Measurements from ENCODE around the gene GDF10.

The GDF10 gene

DNA sequence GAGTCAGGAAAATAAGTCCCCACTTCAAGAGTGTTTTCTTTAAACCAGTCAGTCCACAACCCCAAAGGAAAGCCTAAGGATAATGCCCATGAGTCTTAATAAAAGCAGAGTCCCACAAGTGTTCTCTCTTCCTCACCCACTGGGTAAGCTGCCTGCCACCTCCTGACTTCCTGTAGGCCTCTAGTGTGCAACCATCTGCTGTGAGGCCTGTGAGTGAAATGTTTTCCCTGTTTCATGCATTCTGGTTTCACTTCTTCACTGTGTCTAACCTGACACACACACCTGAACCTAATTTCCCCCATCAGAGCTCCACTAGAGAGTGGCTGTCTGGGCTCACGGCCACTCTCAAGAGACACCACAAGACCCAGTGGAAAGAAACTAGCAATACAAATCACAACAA lies 38.9 kb upstream of the GDF10 start:
- peaks cover 18% of the 10 kb centered on the region for H3K4me1 ChIP-seq (ENCODE audit: low read length)
- H3K27ac ChIP-seq (ENCODE audit: low read length), result no peak overlapping the region; the same call in 1 of the 2 replicates
- H2AFZ ChIP-seq (ENCODE audit: low read length), result no peak overlapping the region
- no peak overlapping the region for H3K9ac ChIP-seq (ENCODE audit: low read length)
- no peaks in the 10 kb centered on the region for H3K9me3 ChIP-seq (replicated peaks; ENCODE audit: insufficient read depth, low read length)
- H3K4me3 ChIP-seq (ENCODE audit: low read length), result no peak overlapping the region
- H3K9me2 ChIP-seq (replicated peaks; ENCODE audit: insufficient read depth, low read length), result no peaks in the 10 kb centered on the region
- no peaks in the 10 kb centered on the region for H4K20me1 ChIP-seq (ENCODE audit: insufficient read depth, low read length)
- peak; percentile 85 for DNase-seq
- H3K27me3 ChIP-seq (replicated peaks; ENCODE audit: insufficient read depth, low read length), result no peaks in the 10 kb centered on the region
- TF ChIP-seq, protein P1, sequence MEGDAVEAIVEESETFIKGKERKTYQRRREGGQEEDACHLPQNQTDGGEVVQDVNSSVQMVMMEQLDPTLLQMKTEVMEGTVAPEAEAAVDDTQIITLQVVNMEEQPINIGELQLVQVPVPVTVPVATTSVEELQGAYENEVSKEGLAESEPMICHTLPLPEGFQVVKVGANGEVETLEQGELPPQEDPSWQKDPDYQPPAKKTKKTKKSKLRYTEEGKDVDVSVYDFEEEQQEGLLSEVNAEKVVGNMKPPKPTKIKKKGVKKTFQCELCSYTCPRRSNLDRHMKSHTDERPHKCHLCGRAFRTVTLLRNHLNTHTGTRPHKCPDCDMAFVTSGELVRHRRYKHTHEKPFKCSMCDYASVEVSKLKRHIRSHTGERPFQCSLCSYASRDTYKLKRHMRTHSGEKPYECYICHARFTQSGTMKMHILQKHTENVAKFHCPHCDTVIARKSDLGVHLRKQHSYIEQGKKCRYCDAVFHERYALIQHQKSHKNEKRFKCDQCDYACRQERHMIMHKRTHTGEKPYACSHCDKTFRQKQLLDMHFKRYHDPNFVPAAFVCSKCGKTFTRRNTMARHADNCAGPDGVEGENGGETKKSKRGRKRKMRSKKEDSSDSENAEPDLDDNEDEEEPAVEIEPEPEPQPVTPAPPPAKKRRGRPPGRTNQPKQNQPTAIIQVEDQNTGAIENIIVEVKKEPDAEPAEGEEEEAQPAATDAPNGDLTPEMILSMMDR (IDR thresholded peaks at IDR 0.05; ENCODE audit: low read length), result no peak
- TF ChIP-seq EZH2phosphoT487 (IDR thresholded peaks at IDR 0.05; ENCODE audit: low read length), result no peak
- no peak for TF ChIP-seq EZH2 (optimal IDR thresholded peaks at IDR 0.05; ENCODE audit: low read depth, low read length)
- H3K4me2 ChIP-seq (ENCODE audit: low read depth, low read length), result peak overlapping the region; percentile 22; the same call in 1 of the 2 replicates
- no peaks in the 10 kb centered on the region; the same call in 1 of the 2 replicates for H3F3A ChIP-seq (ENCODE audit: insufficient read depth, low read length)
- no peaks in the 10 kb centered on the region for H3K79me2 ChIP-seq (ENCODE audit: low read length)
- H3K36me3 ChIP-seq (replicated peaks; ENCODE audit: insufficient read depth, low read length), result no peaks in the 10 kb centered on the region

DNA sequence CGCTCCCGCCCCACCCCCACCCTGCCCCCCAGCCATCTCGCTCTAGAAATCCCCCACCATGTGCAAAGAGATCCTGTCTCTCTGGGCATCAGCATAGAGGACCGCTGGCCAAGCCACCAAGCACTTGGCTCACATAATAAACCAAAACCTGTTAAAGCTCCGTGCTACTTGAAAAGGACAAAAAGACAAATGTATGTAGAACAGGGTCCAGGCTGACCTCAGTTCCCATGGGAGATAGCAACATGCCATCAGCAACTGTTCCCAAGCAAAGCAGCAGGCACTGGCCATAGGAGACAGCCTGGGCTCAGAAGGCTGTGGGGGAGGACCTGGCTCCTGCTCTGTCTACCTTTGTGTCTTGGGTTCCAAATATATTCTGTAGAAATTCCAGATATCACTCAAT lies 38.4 kb upstream of the GDF10 start:
- H3K9me3 ChIP-seq (replicated peaks; ENCODE audit: insufficient read depth, low read length), result no peaks in the 10 kb centered on the region
- H3K27ac ChIP-seq (ENCODE audit: low read length), result no peak overlapping the region
- no peak overlapping the region for H2AFZ ChIP-seq (ENCODE audit: low read length)
- H4K20me1 ChIP-seq (ENCODE audit: insufficient read depth, low read length), result no peaks in the 10 kb centered on the region
- no peaks in the 10 kb centered on the region for H3K36me3 ChIP-seq (replicated peaks; ENCODE audit: insufficient read depth, low read length)
- H3K9ac ChIP-seq (ENCODE audit: low read length), result no peak overlapping the region
- no peaks in the 10 kb centered on the region; the same call in 1 of the 2 replicates for H3F3A ChIP-seq (ENCODE audit: insufficient read depth, low read length)
- no peak overlapping the region for H3K4me3 ChIP-seq (ENCODE audit: low read length)
- H3K9me2 ChIP-seq (replicated peaks; ENCODE audit: insufficient read depth, low read length), result no peaks in the 10 kb centered on the region
- H3K4me2 ChIP-seq (ENCODE audit: low read depth, low read length), result peak overlapping the region; percentile 31; the same call in 1 of the 2 replicates
- H3K79me2 ChIP-seq (ENCODE audit: low read length), result no peaks in the 10 kb centered on the region
- DNase-seq, result no peak
- no peaks in the 10 kb centered on the region for H3K27me3 ChIP-seq (replicated peaks; ENCODE audit: insufficient read depth, low read length)
- H3K4me1 ChIP-seq (ENCODE audit: low read length), result peaks cover 18% of the 10 kb centered on the region
- no peak for TF ChIP-seq EZH2 (optimal IDR thresholded peaks at IDR 0.05; ENCODE audit: low read depth, low read length)
- TF ChIP-seq, protein P1 (IDR thresholded peaks at IDR 0.05; ENCODE audit: low read length), result no peak
- no peak for TF ChIP-seq EZH2phosphoT487 (IDR thresholded peaks at IDR 0.05; ENCODE audit: low read length)

DNA sequence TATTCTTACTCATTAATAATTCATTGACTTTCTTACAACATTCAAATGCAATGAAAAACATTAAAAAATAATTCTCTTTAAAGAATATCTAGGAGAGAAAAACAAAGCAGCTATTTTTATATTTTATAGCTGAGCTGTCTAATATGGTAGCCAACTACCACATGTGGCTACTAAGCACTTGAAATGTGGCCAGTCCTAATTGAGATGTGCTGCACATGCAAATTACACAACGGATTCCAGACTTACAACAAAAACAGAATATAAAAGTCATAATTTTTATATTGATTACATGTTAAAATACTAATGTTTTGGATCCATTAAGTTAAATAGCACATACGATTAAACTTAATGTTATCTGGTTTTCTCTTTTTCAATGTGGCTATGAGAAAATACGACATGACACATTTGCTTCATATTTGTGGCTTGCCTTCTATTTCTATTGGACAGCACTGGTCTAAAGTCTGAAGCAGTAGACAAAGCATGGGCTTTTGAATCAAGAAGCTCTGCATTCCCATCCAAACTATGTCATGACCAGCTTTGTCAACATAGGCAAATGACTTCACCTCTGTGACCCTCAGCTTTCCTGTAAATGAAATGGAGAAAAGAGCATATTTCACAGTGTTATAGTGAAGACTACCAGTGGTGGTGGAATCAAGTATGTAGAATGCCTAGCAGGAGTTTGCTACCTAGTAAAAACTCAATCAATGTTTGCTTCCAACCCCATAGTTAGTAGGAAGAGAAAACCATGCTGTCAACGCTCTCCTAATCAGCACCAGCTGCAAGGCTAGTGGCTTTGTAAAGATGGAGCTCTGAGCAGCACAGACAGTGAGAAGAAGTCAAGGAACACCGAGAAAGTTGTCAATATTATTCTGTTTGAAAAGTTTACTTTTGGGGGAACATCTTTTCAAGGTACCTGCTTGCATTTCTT lies 37.1 kb upstream of the GDF10 start:
- Histone ChIP-seq H3K9me3 (replicated peaks; ENCODE audit: insufficient read depth, low read length) (no peaks in the 10 kb centered on the region), H3K27me3 (replicated peaks; ENCODE audit: insufficient read depth, low read length) (no peaks in the 10 kb centered on the region), H3K9ac (ENCODE audit: low read length) (no peak overlapping the region), H3K4me3 (ENCODE audit: low read length) (no peak overlapping the region), H3K79me2 (ENCODE audit: low read length) (no peaks in the 10 kb centered on the region), H2AFZ (ENCODE audit: low read length) (no peak overlapping the region), H3F3A (ENCODE audit: insufficient read depth, low read length) (no peaks in the 10 kb centered on the region; the same call in 1 of the 2 replicates), H3K4me1 (ENCODE audit: low read length) (peaks cover 13% of the 10 kb centered on the region), H3K4me2 (ENCODE audit: low read depth, low read length) (no peak overlapping the region), H4K20me1 (ENCODE audit: insufficient read depth, low read length) (no peaks in the 10 kb centered on the region), H3K36me3 (replicated peaks; ENCODE audit: insufficient read depth, low read length) (no peaks in the 10 kb centered on the region), H3K9me2 (replicated peaks; ENCODE audit: insufficient read depth, low read length) (no peaks in the 10 kb centered on the region), H3K27ac (ENCODE audit: low read length) (no peak overlapping the region)
- TF ChIP-seq EZH2 (optimal IDR thresholded peaks at IDR 0.05; ENCODE audit: low read depth, low read length), result no peak
- no peak for TF ChIP-seq EZH2phosphoT487 (IDR thresholded peaks at IDR 0.05; ENCODE audit: low read length)
- TF ChIP-seq, protein P1 (IDR thresholded peaks at IDR 0.05; ENCODE audit: low read length), result no peak
- no peak for DNase-seq
